Measurements from ENCODE around the gene MRPS34. TPM values are rescaled to one million over a fixed set of nuclear protein-coding genes. Genes with fewer than 3 reads are reported as not detected.

The MRPS34 gene
- total RNA-seq, 1 donor = 50.9 TPM

- DNase-seq (ENCODE audit: low read depth) = no peak
- TF ChIP-seq CTCF (IDR thresholded peaks at IDR 0.05; ENCODE audit: insufficient read depth, low read length) = no peak
- H3K4me3 ChIP-seq (ENCODE audit: low read depth, low read length) = no peak overlapping the region
Measured at GRCh38 chr16:1726661-1727502, 46.1 kb downstream of the MRPS34 start.

- no peak overlapping the region for H3K4me3 ChIP-seq (ENCODE audit: low read depth, low read length)
- TF ChIP-seq CTCF (IDR thresholded peaks at IDR 0.05; ENCODE audit: insufficient read depth, low read length) = no peak
- DNase-seq (ENCODE audit: low read depth) = no peak
Measured at GRCh38 chr16:1724491-1724890, 48.4 kb downstream of the MRPS34 start.

- no peak overlapping the region for H3K4me3 ChIP-seq (ENCODE audit: low read depth, low read length)
- peak; percentile 53 for DNase-seq (ENCODE audit: low read depth)
- TF ChIP-seq CTCF (IDR thresholded peaks at IDR 0.05; ENCODE audit: insufficient read depth, low read length) = peak; percentile 83
Measured at GRCh38 chr16:1723450-1724147, 49.3 kb downstream of the MRPS34 start.

Small RNAs within 50 kb of the gene (small RNA-seq; reads per million reads assigned to genes)
- gene MIR3177 = not detected

Other genes starting within 250 kb of the MRPS34 start
- 5.0 and 22.1 TPM in 2 replicates for gene TMEM204, start 239.5 kb downstream of the MRPS34 start, total RNA-seq (ENCODE audit: low replicate concordance)
- 12.8 and 27.8 TPM in 2 replicates for gene IFT140, start 161.1 kb downstream of the MRPS34 start, total RNA-seq (ENCODE audit: low replicate concordance)
- gene CRAMP1, start 160.8 kb downstream of the MRPS34 start, total RNA-seq (ENCODE audit: low replicate concordance) = 9.9 and 12.1 TPM in 2 replicates
- gene JPT2, start 94.9 kb downstream of the MRPS34 start, total RNA-seq (ENCODE audit: low replicate concordance) = 8.9 and 45.9 TPM in 2 replicates
- gene MAPK8IP3, start 66.9 kb downstream of the MRPS34 start, total RNA-seq (ENCODE audit: low replicate concordance) = 27.3 and 45.8 TPM in 2 replicates
- gene NME3, start 1.6 kb downstream of the MRPS34 start, total RNA-seq (ENCODE audit: low replicate concordance) = 27.1 and 30.3 TPM in 2 replicates
- gene EME2, start 324 bp downstream of the MRPS34 start, total RNA-seq (ENCODE audit: low replicate concordance) = 8.4 and 13.5 TPM in 2 replicates
- gene SPSB3, start 9.4 kb upstream of the MRPS34 start, total RNA-seq (ENCODE audit: low replicate concordance) = 21.6 and 34.8 TPM in 2 replicates
- gene NUBP2, start 9.8 kb upstream of the MRPS34 start, total RNA-seq (ENCODE audit: low replicate concordance) = 21.8 and 44.6 TPM in 2 replicates
- gene IGFALS, start 20.6 kb upstream of the MRPS34 start, total RNA-seq (ENCODE audit: low replicate concordance) = 0.16 and 0.27 TPM in 2 replicates
- gene HAGH, start 53.7 kb upstream of the MRPS34 start, total RNA-seq (ENCODE audit: low replicate concordance) = 12.1 and 21.9 TPM in 2 replicates
- gene FAHD1, start 54.1 kb upstream of the MRPS34 start, total RNA-seq (ENCODE audit: low replicate concordance) = 36.7 and 204 TPM in 2 replicates
- 0.09 TPM in 1 of 2 replicates, not detected in the other for gene MEIOB, start 99.0 kb upstream of the MRPS34 start, total RNA-seq (ENCODE audit: low replicate concordance)
- gene HS3ST6, start 145.3 kb upstream of the MRPS34 start, total RNA-seq (ENCODE audit: low replicate concordance) = not detected in 2 replicates
- gene MSRB1, start 170.1 kb upstream of the MRPS34 start, total RNA-seq (ENCODE audit: low replicate concordance) = 6.4 and 14.3 TPM in 2 replicates
- gene RPL3L, start 181.6 kb upstream of the MRPS34 start, total RNA-seq (ENCODE audit: low replicate concordance) = not detected in 2 replicates
- gene NDUFB10, start 186.4 kb upstream of the MRPS34 start, total RNA-seq (ENCODE audit: low replicate concordance) = 56.1 and 105 TPM in 2 replicates
- gene RPS2, start 191.7 kb upstream of the MRPS34 start, total RNA-seq (ENCODE audit: low replicate concordance) = 1,645 and 1,942 TPM in 2 replicates
- not detected in 2 replicates for gene RNF151, start 193.7 kb upstream of the MRPS34 start, total RNA-seq (ENCODE audit: low replicate concordance)
- 22.7 and 31.8 TPM in 2 replicates for gene TBL3, start 198.9 kb upstream of the MRPS34 start, total RNA-seq (ENCODE audit: low replicate concordance)
- not detected in 2 replicates for gene NOXO1, start 208.3 kb upstream of the MRPS34 start, total RNA-seq (ENCODE audit: low replicate concordance)
- gene GFER, start 211.1 kb upstream of the MRPS34 start, total RNA-seq (ENCODE audit: low replicate concordance) = 8.6 and 10.5 TPM in 2 replicates
- gene SYNGR3, start 216.8 kb upstream of the MRPS34 start, total RNA-seq (ENCODE audit: low replicate concordance) = 0.98 and 1.4 TPM in 2 replicates
- 13.8 and 18.8 TPM in 2 replicates for gene ZNF598, start 236.7 kb upstream of the MRPS34 start, total RNA-seq (ENCODE audit: low replicate concordance)
- 0.45 TPM in 1 of 2 replicates, not detected in the other for gene NPW, start 246.7 kb upstream of the MRPS34 start, total RNA-seq (ENCODE audit: low replicate concordance)

Measured in fibroblast of the aortic adventitia (primary cell).